Panc1 (cell line): ENCODE data around the gene DCUN1D1. TPM values are rescaled to one million over a fixed set of nuclear protein-coding genes. Genes with fewer than 3 reads are reported as not detected.

Experiments used
- ATAC-seq: fragments of 200-7000 bp; cut with Tn5 transposase; 2 replicates; pipeline ENCODE4 v1.9.1; 2020; ENCODE audit warnings: mild to moderate bottlenecking, moderate library complexity
- BruUV-seq: library from RNA; stranded (reverse); fragments of 400-500 nt; replicated peaks from 2 replicates; lab custom pipeline; 2021; lab: Mats Ljungman, UMichigan
- CTCF ChIA-PET: fragments of 300-600 bp; sonication (Branson Sonifier 250); formaldehyde crosslinking; loops from one replicate; lab custom pipeline; 2022; ENCODE audit warnings: antibody characterized with exemption; lab: Charles Lee
- POLR2A ChIA-PET: fragments of 300-600 bp; sonication (Branson Sonifier 250); formaldehyde crosslinking; loops from one replicate; lab custom pipeline; 2022; ENCODE audit warnings: antibody characterized with exemption; lab: Charles Lee
- DNase-seq: peaks from one replicate; pipeline ENCODE4 v3.0.0-alpha.2; 2010; ENCODE audit warnings: low read depth, low spot score
- H3K27ac ChIP-seq: 2 replicates; pipeline ENCODE4 v1.5.1; 2011; ENCODE audit warnings: mild to moderate bottlenecking, low read length, inconsistent platforms
- H3K27me3 ChIP-seq: fragments of 200-500 bp; sonication (Bioruptor generic); 2 replicates; pipeline ENCODE4 v1.6.0; 2014; ENCODE audit warnings: low read length, inconsistent platforms; ENCODE audit not compliant: control insufficient read depth, insufficient read depth
- H3K36me3 ChIP-seq: fragments of 200-500 bp; sonication (Bioruptor generic); 2 replicates; pipeline ENCODE4 v1.5.1; 2014; ENCODE audit warnings: inconsistent platforms, mild to moderate bottlenecking, low read length, moderate library complexity; ENCODE audit not compliant: control insufficient read depth, insufficient read depth
- H3K4me1 ChIP-seq: 2 replicates; pipeline ENCODE4 v1.5.1; 2011; ENCODE audit warnings: inconsistent platforms, mild to moderate bottlenecking, low read length, moderate library complexity; ENCODE audit not compliant: control insufficient read depth, insufficient read depth
- H3K4me3 ChIP-seq, 2 experiments: 2 replicates each; pipeline ENCODE4 v1.5.1; 2011 to 2012; ENCODE audit warnings: low read depth in 2 of 2, low read length in 2 of 2, mild to moderate bottlenecking in 2 of 2, inconsistent platforms in 1 of 2, moderate library complexity in 1 of 2
- H3K9me3 ChIP-seq: fragments of 200-500 bp; sonication (Bioruptor generic); 2 replicates; pipeline ENCODE4 v1.5.1; 2014; ENCODE audit warnings: low read depth, mild to moderate bottlenecking, inconsistent platforms, low read length, moderate library complexity; ENCODE audit not compliant: control insufficient read depth, insufficient read depth
- CTCF ChIP-seq: fragments of 450-650 bp; IDR thresholded peaks from 2 replicates; pipeline ENCODE4 v1.5.1; 2017; ENCODE audit warnings: mild to moderate bottlenecking
- POLR2AphosphoS5 ChIP-seq: IDR thresholded peaks from 2 replicates; pipeline ENCODE4 v1.6.1; 2012; ENCODE audit warnings: mild to moderate bottlenecking, low read depth, low read length, moderate library complexity
- REST ChIP-seq, 2 experiments: IDR thresholded peaks; 2 replicates each; pipeline ENCODE4 v1.6.1; 2011 to 2012; ENCODE audit warnings: low read depth in 2 of 2, control low read depth in 1 of 2, low read length in 1 of 2, mild to moderate bottlenecking in 1 of 2, moderate library complexity in 1 of 2; ENCODE audit not compliant: insufficient read depth in 1 of 2
- SIN3A ChIP-seq: IDR thresholded peaks from 2 replicates; pipeline ENCODE4 v1.6.1; 2012; ENCODE audit warnings: low read depth, mild to moderate bottlenecking, low read length, moderate library complexity, borderline replicate concordance; ENCODE audit not compliant: insufficient read depth
- TCF7L2 ChIP-seq: IDR thresholded peaks from 2 replicates; pipeline ENCODE4 v1.6.1; 2011; ENCODE audit warnings: mild to moderate bottlenecking, low read depth, low read length, inconsistent platforms
- in situ Hi-C: cut with HindIII; loops from 2 replicates; pipeline ENCODE4 v1.10.0; 2016; ENCODE audit warnings: low sequenced_read_pairs, low pct_unique_long_range_greater_than_20kb
- intact Hi-C: fragments of 100-400 bp; cut with micrococcal nuclease; formaldehyde crosslinking; loops from one replicate; pipeline ENCODE4 v1.10.0; 2022; ENCODE audit not compliant: unreplicated experiment
- total RNA-seq: library from RNA; stranded (reverse); gene quantifications from one replicate; pipeline ENCODE4 v1.2.1, GENCODE V29; 2021; ENCODE audit not compliant: unreplicated experiment

DCUN1D1 gene
- total RNA-seq, 1 experiment from 2014 or later = 68.1 TPM

GRCh38 chr3:182981038-182981380 is 671 bp upstream of the DCUN1D1 start:
- no TSS peak for BruUV-seq
- 0 out of 2 replicates have a peak, but pooled peaks have one; percentile 7 for ATAC-seq
- H3K4me3 ChIP-seq = peak overlapping the region; percentile 67 to 90
- POLR2A ChIA-PET = no interaction called here
- no peak for TF ChIP-seq REST (IDR thresholded peaks at IDR 0.05; ENCODE audit: insufficient read depth in 1 of 2, low read depth in 2 of 2, low read length in 1 of 2)
- TF ChIP-seq POLR2AphosphoS5 = no peak
- TF ChIP-seq SIN3A = no peak
- no peak for TF ChIP-seq CTCF
- TF ChIP-seq TCF7L2 = no peak
- intact Hi-C loops (no loop called here), in situ Hi-C loops (no loop called here)
- DNase-seq = no peak
- CTCF ChIA-PET = no interaction called here
- no peaks in the 10 kb centered on the region for H3K9me3 ChIP-seq
- H3K36me3 ChIP-seq = no peaks in the 10 kb centered on the region
- H3K4me1 ChIP-seq = peaks cover 17% of the 10 kb centered on the region
- H3K27me3 ChIP-seq = no peaks in the 10 kb centered on the region
- H3K27ac ChIP-seq = peak overlapping the region; percentile 83

GRCh38 chr3:182979674-182980191 is 605 bp downstream of the DCUN1D1 start:
- no peaks in the 10 kb centered on the region for H3K9me3 ChIP-seq
- intact Hi-C loops = no loop called here
- peaks cover 17% of the 10 kb centered on the region for H3K4me1 ChIP-seq
- TF ChIP-seq CTCF (no peak), TCF7L2 (no peak), POLR2AphosphoS5 (no peak), REST (IDR thresholded peaks at IDR 0.05; ENCODE audit: insufficient read depth in 1 of 2, low read depth in 2 of 2, low read length in 1 of 2) (no peak), SIN3A (no peak)
- H3K4me3 ChIP-seq = peak overlapping the region; percentile 90 to 91
- DNase-seq (no peak), ATAC-seq (peak; percentile 40)
- CTCF ChIA-PET = no interaction called here
- in situ Hi-C loops = no loop called here
- H3K36me3 ChIP-seq = no peaks in the 10 kb centered on the region
- H3K27ac ChIP-seq = peak overlapping the region; percentile 90
- POLR2A ChIA-PET = no interaction called here
- H3K27me3 ChIP-seq = no peaks in the 10 kb centered on the region
- BruUV-seq = no TSS peak
